Neural progenitor cell (in vitro differentiated cells): ENCODE measurements around the gene LCT. TPM values are rescaled to one million over a fixed set of nuclear protein-coding genes. Genes with fewer than 3 reads are reported as not detected.

Experiments
- DNase-seq: peaks from one replicate; pipeline ENCODE4 v3.0.0-alpha.2; 2016; ENCODE audit warnings: low spot score
- H2AFZ ChIP-seq: fragments of 200-600 bp; sonication (generic); replicated peaks from 2 replicates; pipeline ENCODE4 v1.6.1; 2016; ENCODE audit warnings: antibody characterized with exemption
- H3F3A ChIP-seq: fragments of 200-600 bp; sonication (generic); 2 replicates; pipeline ENCODE4 v1.6.1; 2016; ENCODE audit warnings: antibody characterized with exemption, low read depth
- H3K27ac ChIP-seq: fragments of 200-600 bp; sonication (generic); 2 replicates; pipeline ENCODE4 v1.5.1; 2016; ENCODE audit warnings: mild to moderate bottlenecking
- H3K27me3 ChIP-seq: fragments of 200-600 bp; sonication (generic); 2 replicates; pipeline ENCODE4 v1.6.1; 2016; ENCODE audit warnings: mild to moderate bottlenecking, moderate library complexity
- H3K36me3 ChIP-seq: fragments of 200-600 bp; sonication (generic); 2 replicates; pipeline ENCODE4 v1.5.1; 2016
- H3K4me1 ChIP-seq: fragments of 200-600 bp; sonication (generic); 2 replicates; pipeline ENCODE4 v1.6.1; 2016; ENCODE audit warnings: mixed run types
- H3K4me2 ChIP-seq: fragments of 200-600 bp; sonication (generic); 2 replicates; pipeline ENCODE4 v1.6.1; 2016
- H3K4me3 ChIP-seq: fragments of 200-600 bp; sonication (generic); 2 replicates; pipeline ENCODE4 v1.5.1; 2016
- H3K79me2 ChIP-seq: fragments of 200-600 bp; sonication (generic); 2 replicates; pipeline ENCODE4 v1.6.1; 2016; ENCODE audit warnings: low read depth
- H3K9ac ChIP-seq: fragments of 200-600 bp; sonication (generic); 2 replicates; pipeline ENCODE4 v1.6.1; 2016
- H3K9me3 ChIP-seq: fragments of 200-600 bp; sonication (generic); 2 replicates; pipeline ENCODE4 v1.5.1; 2016; ENCODE audit warnings: low read depth
- H4K20me1 ChIP-seq: fragments of 200-600 bp; sonication (generic); 2 replicates; pipeline ENCODE4 v1.6.1; 2016; ENCODE audit warnings: low read depth
- H3K27ac Mint-ChIP-seq: 3 replicates; pipeline ENCODE4 v1.8.0; 2021; ENCODE audit warnings: mixed read lengths
- H3K27me3 Mint-ChIP-seq: 2 replicates; pipeline ENCODE4 v1.8.0; 2022; ENCODE audit warnings: low read depth, mild to moderate bottlenecking, inconsistent platforms, moderate library complexity, mixed read lengths; ENCODE audit not compliant: insufficient read depth
- H3K36me3 Mint-ChIP-seq: 3 replicates; pipeline ENCODE4 v1.8.0; 2021; ENCODE audit warnings: mixed read lengths
- H3K4me1 Mint-ChIP-seq: 3 replicates; pipeline ENCODE4 v1.8.0; 2021; ENCODE audit warnings: mixed read lengths
- H3K4me3 Mint-ChIP-seq: 3 replicates; pipeline ENCODE4 v1.8.0; 2021; ENCODE audit warnings: mild to moderate bottlenecking, moderate library complexity, mixed read lengths
- H3K9me3 Mint-ChIP-seq: 3 replicates; pipeline ENCODE4 v1.8.0; 2020; ENCODE audit warnings: mixed read lengths
- CTCF ChIP-seq: fragments of 200-600 bp; sonication (generic); IDR thresholded peaks from 2 replicates; pipeline ENCODE4 v1.5.1; 2017; ENCODE audit warnings: antibody characterized with exemption, mild to moderate bottlenecking
- EZH2 ChIP-seq: fragments of 200-600 bp; sonication (generic); IDR thresholded peaks from 2 replicates; pipeline ENCODE4 v1.6.1; 2017; ENCODE audit warnings: antibody characterized with exemption, mild to moderate bottlenecking, moderate library complexity
- EZH2phosphoT487 ChIP-seq: fragments of 200-600 bp; sonication (generic); IDR thresholded peaks from 2 replicates; pipeline ENCODE4 v1.6.1; 2017; ENCODE audit warnings: antibody characterized with exemption
- total RNA-seq: library from RNA; depleted of rRNA; stranded (reverse); fragments of >200 nt; gene quantifications from 2 replicates; pipeline ENCODE4 v1.2.3, GENCODE V29; 2015; ENCODE audit warnings: low replicate concordance

LCT gene
- total RNA-seq, 1 donor from 2014 or later = not detected

- H2AFZ ChIP-seq = no peak overlapping the region
- H3K4me3 ChIP-seq = no peak overlapping the region
- TF ChIP-seq EZH2phosphoT487 (no peak), EZH2 (no peak), CTCF (no peak)
- no peaks in the 10 kb centered on the region for H3K79me2 ChIP-seq
- no peak overlapping the region for H3K9ac ChIP-seq
- Mint-ChIP-seq H3K9me3 (no peaks in the 10 kb centered on the region), H3K36me3 (peaks cover 34% of the 10 kb centered on the region), H3K27me3 (no peaks in the 10 kb centered on the region), H3K4me1 (no peaks in the 10 kb centered on the region), H3K4me3 (no peak overlapping the region), H3K27ac (no peak overlapping the region)
- no peak for DNase-seq
- no peaks in the 10 kb centered on the region for H3F3A ChIP-seq
- no peaks in the 10 kb centered on the region for H3K9me3 ChIP-seq
- no peaks in the 10 kb centered on the region for H3K27me3 ChIP-seq
- H3K27ac ChIP-seq = no peak overlapping the region
- H4K20me1 ChIP-seq = no peaks in the 10 kb centered on the region
- H3K4me2 ChIP-seq = no peak overlapping the region
- no peaks in the 10 kb centered on the region for H3K4me1 ChIP-seq
- peaks cover 30% of the 10 kb centered on the region for H3K36me3 ChIP-seq
Measured at GRCh38 chr2:135851858-135852257, 14.9 kb upstream of the LCT start.

DNA sequence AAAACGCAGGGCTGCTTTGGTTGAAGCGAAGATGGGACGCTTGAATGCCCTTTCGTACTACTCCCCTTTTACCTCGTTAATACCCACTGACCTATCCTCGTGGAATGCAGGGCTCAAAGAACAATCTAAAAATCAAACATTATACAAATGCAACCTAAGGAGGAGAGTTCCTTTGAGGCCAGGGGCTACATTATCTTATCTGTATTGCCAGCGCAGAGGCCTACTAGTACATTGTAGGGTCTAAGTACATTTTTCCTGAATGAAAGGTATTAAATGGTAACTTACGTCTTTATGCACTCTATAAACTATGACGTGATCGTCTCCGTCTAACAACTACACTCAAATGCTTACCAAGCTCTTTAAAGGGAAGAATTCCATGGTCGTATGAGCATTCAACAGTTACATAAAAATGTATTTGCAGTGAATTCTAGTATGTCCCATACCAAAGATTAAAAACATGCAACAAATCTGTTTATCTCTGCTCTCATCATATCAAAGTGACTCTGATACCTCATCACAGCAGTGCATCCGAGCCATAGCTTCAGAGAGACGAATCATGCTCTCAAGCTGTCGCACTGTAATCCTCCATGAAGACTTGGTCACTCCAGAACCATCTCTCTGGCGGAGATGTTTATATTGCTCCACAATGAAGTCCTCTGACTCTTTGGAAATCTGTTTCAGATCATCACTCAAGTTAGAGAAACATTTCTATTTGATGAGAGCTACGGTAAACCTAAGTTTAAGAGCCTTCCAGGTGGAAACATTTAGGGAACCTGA is 14.1 kb upstream of the LCT start:
- no peaks in the 10 kb centered on the region for H3F3A ChIP-seq
- no peaks in the 10 kb centered on the region for H3K9me3 Mint-ChIP-seq
- H3K27me3 Mint-ChIP-seq = no peaks in the 10 kb centered on the region
- TF ChIP-seq CTCF = no peak
- no peak overlapping the region for H2AFZ ChIP-seq
- no peak overlapping the region for H3K4me3 Mint-ChIP-seq
- H3K36me3 Mint-ChIP-seq = peaks cover 35% of the 10 kb centered on the region
- H4K20me1 ChIP-seq = no peaks in the 10 kb centered on the region
- no peak overlapping the region for H3K4me2 ChIP-seq
- H3K27ac ChIP-seq = no peak overlapping the region
- H3K79me2 ChIP-seq = no peaks in the 10 kb centered on the region
- H3K36me3 ChIP-seq = peaks cover 23% of the 10 kb centered on the region
- no peak for DNase-seq
- no peaks in the 10 kb centered on the region for H3K4me1 Mint-ChIP-seq
- H3K27me3 ChIP-seq = no peaks in the 10 kb centered on the region
- H3K9me3 ChIP-seq = no peaks in the 10 kb centered on the region
- H3K9ac ChIP-seq = no peak overlapping the region
- no peak overlapping the region for H3K4me3 ChIP-seq
- H3K27ac Mint-ChIP-seq = no peak overlapping the region
- no peaks in the 10 kb centered on the region for H3K4me1 ChIP-seq

GRCh38 chr2:135849087-135849486 is 12.1 kb upstream of the LCT start:
- Histone ChIP-seq H3K36me3 (peaks cover 27% of the 10 kb centered on the region), H3K79me2 (no peaks in the 10 kb centered on the region), H3K4me1 (no peaks in the 10 kb centered on the region), H3F3A (no peaks in the 10 kb centered on the region), H2AFZ (no peak overlapping the region), H3K27ac (no peak overlapping the region), H3K9ac (no peak overlapping the region), H3K4me3 (no peak overlapping the region), H3K9me3 (no peaks in the 10 kb centered on the region), H3K27me3 (no peaks in the 10 kb centered on the region), H4K20me1 (no peaks in the 10 kb centered on the region), H3K4me2 (no peak overlapping the region)
- Mint-ChIP-seq H3K4me3 (no peak overlapping the region), H3K27ac (no peak overlapping the region), H3K9me3 (no peaks in the 10 kb centered on the region), H3K27me3 (no peaks in the 10 kb centered on the region), H3K36me3 (peaks cover 40% of the 10 kb centered on the region), H3K4me1 (no peaks in the 10 kb centered on the region)
- TF ChIP-seq CTCF (no peak), EZH2 (no peak), EZH2phosphoT487 (no peak)
- no peak for DNase-seq
